Spleen (tissue), 7 donors: ENCODE results near the gene TCP10L.

Source experiments
- CTCF ChIP-seq, 11 experiments: fragments of 200-600 bp in 7 of 11; fragments of 450-650 bp in 4 of 11; sonication (generic) in 4 of 11; IDR thresholded peaks in 8 of 11; conservative IDR thresholded peaks in 3 of 11; 1 replicate in 7 of 11; 2 replicates in 4 of 11; pipeline versions ENCODE4 v1.4.0 to v1.8.0; 2016 to 2021; ENCODE audit warnings: antibody characterized with exemption in 11 of 11, inconsistent platforms in 4 of 11, mild to moderate bottlenecking in 1 of 11
- POLR2A ChIP-seq, 3 donors: fragments of 450-650 bp; IDR thresholded peaks; one replicate each; pipeline ENCODE4 v1.5.1; 2017; ENCODE audit warnings: antibody characterized with exemption in 3 of 3, mild to moderate bottlenecking in 1 of 3
- POLR2AphosphoS5 ChIP-seq, 3 donors: sonication (generic); formaldehyde crosslinking; IDR thresholded peaks; one replicate each; pipeline ENCODE4 v1.5.1; 2017; ENCODE audit warnings: antibody characterized with exemption in 3 of 3
- donor health status: DM: no; HTN: no; CAD: no; lungs with moderate emphysema.
- donor health status: DM: no; HTN: no; CAD: no.
- donor health status: DM: no; HTN: no; CAD: no.

GRCh38 chr21:32548978-32549377 is 36.3 kb downstream of the TCP10L start:
- TF ChIP-seq POLR2A (IDR thresholded peaks at IDR 0.05) (no peak), POLR2AphosphoS5 (IDR thresholded peaks at IDR 0.05) (no peak), CTCF (IDR thresholded peaks at IDR 0.05 in 8 of 11, conservative IDR thresholded peaks at IDR 0.05 in 3 of 11) (no peak)
